GM12878 (cell line): ENCODE measurements around the gene HHIPL1.

Source experiments
- BHLHE40 ChIP-seq, 2 experiments: fragments of 450-650 bp in 1 of 2; IDR thresholded peaks; 2 replicates each; pipeline ENCODE4 v1.6.1; 2011 to 2017; ENCODE audit warnings: low read depth in 2 of 2, borderline replicate concordance in 1 of 2, improper control_type of control experiment in 1 of 2, low read length in 1 of 2, mild to moderate bottlenecking in 1 of 2
- BRCA1 ChIP-seq: IDR thresholded peaks from 2 replicates; pipeline ENCODE4 v1.6.1; 2011; ENCODE audit warnings: low read depth, low read length, improper control_type of control experiment
- CTCF ChIP-seq, 3 experiments: IDR thresholded peaks in 2 of 3; conservative IDR thresholded peaks in 1 of 3; 2 replicates each; pipeline ENCODE4 v1.5.1; 2011; ENCODE audit warnings: low read depth in 3 of 3, low read length in 3 of 3, mild to moderate bottlenecking in 3 of 3, control low read depth in 2 of 3, moderate library complexity in 2 of 3, inconsistent platforms in 1 of 3, mixed read lengths in 1 of 3; ENCODE audit not compliant: control insufficient read depth in 2 of 3, insufficient read depth in 1 of 3; ENCODE audit errors: extremely low read depth in 1 of 3
- HDAC6 ChIP-seq: fragments of 200-600 bp; sonication (generic); IDR thresholded peaks from one replicate; pipeline ENCODE4 v1.8.0; 2017; ENCODE audit warnings: antibody characterized with exemption; ENCODE audit not compliant: unreplicated experiment
- KDM1A ChIP-seq: fragments of 200-600 bp; sonication (generic); IDR thresholded peaks from 2 replicates; pipeline ENCODE4 v1.6.1; 2016; ENCODE audit warnings: borderline replicate concordance
- MYC ChIP-seq: IDR thresholded peaks from 2 replicates; pipeline ENCODE4 v1.6.1; 2011; ENCODE audit warnings: mild to moderate bottlenecking, low read length, moderate library complexity, inconsistent platforms; ENCODE audit not compliant: insufficient read depth, insufficient replicate concordance, insufficient read length, severe bottlenecking
- POLR2A ChIP-seq: IDR thresholded peaks from 2 replicates; pipeline ENCODE4 v1.6.1; 2011; ENCODE audit warnings: low read depth, mild to moderate bottlenecking, low read length
- POLR2AphosphoS2 ChIP-seq: IDR thresholded peaks from 2 replicates; pipeline ENCODE4 v1.6.1; 2011; ENCODE audit warnings: low read depth, mild to moderate bottlenecking, low read length, improper control_type of control experiment, moderate library complexity
- TAF1 ChIP-seq: IDR thresholded peaks from 2 replicates; pipeline ENCODE4 v1.6.1; 2011; ENCODE audit warnings: mild to moderate bottlenecking, low read depth, low read length, borderline replicate concordance
- TCF12 ChIP-seq: IDR thresholded peaks from 2 replicates; pipeline ENCODE4 v1.6.1; 2011; ENCODE audit warnings: low read depth, mild to moderate bottlenecking, low read length
- YY1 ChIP-seq: IDR thresholded peaks from 2 replicates; pipeline ENCODE4 v1.6.1; 2011; ENCODE audit warnings: low read depth, mild to moderate bottlenecking, low read length
- ZZZ3 ChIP-seq: IDR thresholded peaks from 2 replicates; pipeline ENCODE4 v1.6.1; 2011; ENCODE audit warnings: low read depth; ENCODE audit not compliant: control insufficient read depth, insufficient read length

- TF ChIP-seq POLR2A (no peak), MYC (no peak), KDM1A (no peak), HDAC6 (no peak), CTCF (IDR thresholded peaks at IDR 0.05 in 2 of 3, conservative IDR thresholded peaks at IDR 0.05 in 1 of 3; ENCODE audit: control insufficient read depth in 2 of 3, extremely low read depth in 1 of 3, insufficient read depth in 1 of 3, low read depth in 3 of 3, low read length in 3 of 3) (no peak), TAF1 (no peak), BRCA1 (no peak), POLR2AphosphoS2 (no peak), ZZZ3 (no peak), TCF12 (no peak), YY1 (no peak), BHLHE40 (IDR thresholded peaks at IDR 0.05; ENCODE audit: borderline replicate concordance in 1 of 2, low read depth in 2 of 2, low read length in 1 of 2) (no peak)
Measured at GRCh38 chr14:99702115-99702514, 57.2 kb downstream of the HHIPL1 start.
